Ovary (tissue), 3 donors: ENCODE data around the gene CERCAM.

Experiments used
- CTCF ChIP-seq, 3 donors: fragments of 450-650 bp in 2 of 3; fragments of 200-600 bp in 1 of 3; IDR thresholded peaks; one replicate each; pipeline versions ENCODE4 v1.5.1 to v1.8.0; 2016 to 2022; ENCODE audit warnings: antibody characterized with exemption in 3 of 3, mild to moderate bottlenecking in 1 of 3
- EP300 ChIP-seq: sonication (generic); formaldehyde crosslinking; IDR thresholded peaks from one replicate; pipeline ENCODE4 v1.6.1; 2017; ENCODE audit warnings: antibody characterized with exemption
- POLR2A ChIP-seq: fragments of 450-650 bp; IDR thresholded peaks from one replicate; pipeline ENCODE4 v1.6.1; 2017; ENCODE audit warnings: antibody characterized with exemption, mild to moderate bottlenecking, moderate library complexity
- donor health status: DM: no; HTN: no; CAD: no.

GRCh38 chr9:128388150-128388549, 32.5 kb upstream of the CERCAM start:
- no peak for TF ChIP-seq CTCF (IDR thresholded peaks at IDR 0.05)
- TF ChIP-seq EP300: no peak
- TF ChIP-seq POLR2A: no peak
